ENCODE data around the gene LRP6. TPM values are rescaled to one million over a fixed set of nuclear protein-coding genes. Genes with fewer than 3 reads are reported as not detected.

The LRP6 gene
- total and polyA plus RNA-seq, 2 of the 8 experiments (the other 6 are each of a cell fraction or from before 2014, with no cell fraction given): 53.6 to 73.2 TPM

GRCh38 chr12:12198124-12198523 lies 68.7 kb downstream of the LRP6 start (continued):
- no peak for TF ChIP-seq CHD7 (IDR thresholded peaks at IDR 0.05; ENCODE audit: insufficient replicate concordance, low read length)
- TF ChIP-seq CBX5 (IDR thresholded peaks at IDR 0.05; ENCODE audit: low read depth, low read length): no peak
- TF ChIP-seq BRCA1 (IDR thresholded peaks at IDR 0.05; ENCODE audit: low read depth, low read length): no peak
- TF ChIP-seq EZH2 (IDR thresholded peaks at IDR 0.05; ENCODE audit: low read depth, low read length, severe bottlenecking): no peak
- no peak for TF ChIP-seq SP2 (IDR thresholded peaks at IDR 0.05; ENCODE audit: low read length)
- TF ChIP-seq JUN (IDR thresholded peaks at IDR 0.05; ENCODE audit: low read depth, low read length): no peak
- no peak for TF ChIP-seq CTCF (IDR thresholded peaks at IDR 0.05; ENCODE audit: control extremely low read depth in 1 of 3, insufficient read depth in 1 of 3, low read depth in 1 of 3, low read length in 3 of 3)
- TF ChIP-seq RAD21 (IDR thresholded peaks at IDR 0.05 in 1 of 2, conservative IDR thresholded peaks at IDR 0.05 in 1 of 2; ENCODE audit: low read depth in 2 of 2, low read length in 2 of 2): no peak

Measured in H1 (cell line).